Ectodermal cell (in vitro differentiated cells): ENCODE measurements around the gene RILPL1.
"Not testable (repeated sequence)": the region's sequence is repeated elsewhere in the genome, so short reads cannot be mapped to it uniquely, and the experiment has no call there.

Experiments
- H3K27ac ChIP-seq: 2 replicates; pipeline ENCODE4 v1.7.0; 2013; ENCODE audit warnings: mild to moderate bottlenecking, low read depth, low read length; ENCODE audit not compliant: insufficient read depth, poor library complexity, severe bottlenecking
- H3K27me3 ChIP-seq: 2 replicates; pipeline ENCODE4 v1.7.0; 2013; ENCODE audit warnings: mild to moderate bottlenecking, low read length; ENCODE audit not compliant: insufficient read depth, control insufficient read depth, poor library complexity, severe bottlenecking
- H3K36me3 ChIP-seq: one replicate; pipeline ENCODE4 v1.7.0; 2013; ENCODE audit warnings: low read length; ENCODE audit not compliant: control insufficient read depth, insufficient read depth
- H3K4me1 ChIP-seq: one replicate; pipeline ENCODE4 v1.7.0; 2013; ENCODE audit warnings: low read length; ENCODE audit not compliant: control insufficient read depth, insufficient read depth
- H3K4me3 ChIP-seq: 2 replicates; pipeline ENCODE4 v1.7.0; 2013; ENCODE audit warnings: low read depth, low read length, control low read depth; ENCODE audit not compliant: insufficient read depth
- H3K9me3 ChIP-seq: 2 replicates; pipeline ENCODE4 v1.7.0; 2013; ENCODE audit warnings: mild to moderate bottlenecking, low read length, moderate library complexity; ENCODE audit not compliant: control insufficient read depth
- WGBS, 2 experiments: methylation state at CpG; one replicate each; pipeline ENCODE4 v1.1.7; 2013; ENCODE audit warnings: missing lambda C conversion rate in 2 of 2; 5-methylcytosine and 5-hydroxymethylcytosine counted together

RILPL1 gene

DNA sequence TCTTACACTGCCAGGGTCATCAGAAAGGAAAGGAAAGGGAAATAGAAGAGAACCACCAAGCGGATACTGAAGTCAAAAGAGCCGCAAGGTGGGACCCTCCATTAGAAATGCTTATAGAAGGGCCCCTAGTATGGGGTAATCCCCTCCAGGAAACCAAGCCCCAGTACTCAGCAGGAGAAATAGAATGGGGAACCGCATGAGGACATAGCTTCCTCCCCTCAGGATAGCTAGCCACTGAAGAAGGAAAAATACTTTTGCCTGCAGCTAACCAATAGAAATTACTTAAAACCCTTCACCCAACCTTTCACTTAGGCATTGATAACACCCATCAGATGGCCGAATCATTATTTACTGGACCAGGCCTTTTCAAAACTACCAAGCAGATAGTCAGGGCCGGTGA lies 21.3 kb upstream of the RILPL1 start:
- not testable (repeated sequence) for H3K27ac ChIP-seq, H3K9me3 ChIP-seq, H3K27me3 ChIP-seq, H3K4me3 ChIP-seq, H3K36me3 ChIP-seq, H3K4me1 ChIP-seq
- 93 to 95% methylated on average over 5 of the region's 5 CpGs for WGBS, 2 experiments

DNA sequence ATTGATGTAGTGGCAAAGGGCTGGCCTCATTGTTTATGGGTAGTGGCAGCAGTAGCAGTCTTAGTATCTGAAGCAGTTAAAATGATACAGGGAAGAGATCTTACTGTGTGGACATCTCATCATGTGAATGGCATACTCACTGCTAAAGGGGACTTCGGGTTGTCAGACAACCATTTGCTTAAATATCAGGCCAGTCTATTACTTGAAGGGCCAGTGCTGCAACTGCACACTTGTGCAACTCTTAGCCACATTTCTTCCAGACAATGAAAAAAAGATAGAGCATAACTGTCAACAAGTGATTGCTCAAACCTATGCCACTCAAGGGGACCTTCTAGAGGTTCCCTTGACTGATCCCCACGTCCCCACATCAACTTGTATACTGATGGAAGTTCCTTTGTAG lies 20.6 kb upstream of the RILPL1 start:
- not testable (repeated sequence) for H3K27ac ChIP-seq, H3K4me1 ChIP-seq, H3K27me3 ChIP-seq, H3K4me3 ChIP-seq, H3K36me3 ChIP-seq, H3K9me3 ChIP-seq
- 83 to 89% methylated on average over 1 to 2 of the region's 2 CpGs for WGBS, 2 experiments

DNA sequence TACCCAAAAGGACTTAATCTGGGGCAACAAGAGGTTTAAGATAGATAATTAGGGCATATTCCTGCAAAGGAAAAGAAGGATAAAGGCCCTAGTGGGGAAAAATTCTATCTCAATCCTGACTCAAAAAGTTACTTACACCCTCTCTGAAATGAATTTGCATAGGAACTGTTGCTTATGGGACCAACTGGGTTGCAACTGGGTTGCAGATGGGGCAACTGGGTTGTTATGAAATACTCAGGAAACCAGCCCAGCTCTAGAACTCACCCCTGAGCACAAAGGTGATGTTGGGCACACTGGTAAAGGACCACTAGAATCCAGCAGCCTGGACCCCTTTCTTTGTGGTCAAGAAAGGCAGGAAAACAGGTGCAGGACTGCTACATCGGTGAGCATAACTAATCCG lies 17.2 kb upstream of the RILPL1 start:
- Histone ChIP-seq H3K4me1 (no peaks in the 10 kb centered on the region), H3K27me3 (no peaks in the 10 kb centered on the region), H3K4me3 (no peak overlapping the region), H3K9me3 (no peaks in the 10 kb centered on the region), H3K36me3 (no peaks in the 10 kb centered on the region), H3K27ac (no peak overlapping the region)
- 94 to 96% methylated on average over 2 of the region's 2 CpGs for WGBS, 2 experiments

DNA sequence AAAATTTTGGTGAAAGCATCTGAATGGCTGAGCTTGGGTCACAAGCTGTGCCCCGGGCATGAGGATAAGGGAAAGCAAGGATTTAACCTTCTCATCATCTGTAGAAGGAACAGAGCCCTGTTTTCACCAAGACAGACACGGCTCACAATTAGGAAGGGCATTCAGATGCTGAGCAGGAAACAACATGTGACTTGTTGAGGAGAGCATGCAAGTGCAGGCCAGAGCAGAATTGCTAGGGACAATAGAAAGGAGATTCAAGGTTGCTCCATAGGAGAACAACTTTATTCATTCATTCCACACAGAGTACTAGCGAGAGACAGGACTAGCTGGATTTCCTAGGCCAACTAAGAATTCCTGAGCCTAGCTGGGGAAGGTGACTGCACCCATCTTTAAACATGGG lies 14.6 kb upstream of the RILPL1 start:
- Histone ChIP-seq H3K27ac (no peak overlapping the region), H3K36me3 (no peaks in the 10 kb centered on the region), H3K4me1 (no peaks in the 10 kb centered on the region), H3K9me3 (no peaks in the 10 kb centered on the region), H3K27me3 (no peaks in the 10 kb centered on the region), H3K4me3 (no peak overlapping the region)
- 57 to 59% methylated on average over 3 of the region's 3 CpGs for WGBS, 2 experiments

DNA sequence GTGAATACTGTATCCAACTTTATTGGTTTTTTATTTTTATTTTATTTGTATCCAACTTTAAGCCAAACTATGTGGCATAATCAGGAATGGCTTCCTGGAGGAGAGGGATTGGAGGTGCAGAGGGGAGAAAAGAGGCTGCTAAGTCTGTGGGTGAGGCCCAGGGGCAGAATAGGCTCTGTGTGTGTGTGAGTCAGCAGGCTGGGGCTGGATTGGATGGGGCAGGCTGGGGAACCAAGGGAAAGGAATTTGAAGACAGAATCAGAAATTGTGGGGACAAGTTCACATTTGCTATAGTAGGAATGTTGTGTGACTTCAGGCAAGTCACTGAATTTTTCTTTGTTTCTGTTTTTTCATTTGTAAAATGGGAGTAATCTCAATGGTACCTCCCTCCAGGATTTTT lies 12.8 kb upstream of the RILPL1 start:
- no peaks in the 10 kb centered on the region for H3K36me3 ChIP-seq

DNA sequence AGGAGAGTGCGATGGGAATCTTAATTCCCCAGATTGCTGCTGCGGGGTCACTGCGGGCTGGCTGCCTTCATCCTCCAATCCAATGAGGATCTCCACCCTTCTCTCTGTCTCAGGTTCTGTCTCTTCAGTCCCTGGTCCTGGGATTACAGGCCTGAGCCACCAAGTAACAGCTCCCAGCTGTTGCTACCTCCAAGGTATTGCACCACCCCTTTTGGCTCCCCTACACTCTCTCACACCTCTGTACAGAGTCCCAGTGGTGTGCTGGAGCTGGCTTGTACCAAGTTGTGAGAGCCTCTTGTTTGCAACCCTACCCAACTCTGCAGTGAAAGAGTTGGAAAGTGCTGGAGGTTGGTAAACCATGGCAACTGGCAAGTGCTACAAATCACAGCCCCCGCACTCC lies 10.0 kb upstream of the RILPL1 start:
- Histone ChIP-seq H3K4me3 (no peak overlapping the region), H3K9me3 (no peaks in the 10 kb centered on the region), H3K4me1 (no peaks in the 10 kb centered on the region), H3K27me3 (no peaks in the 10 kb centered on the region), H3K36me3 (no peaks in the 10 kb centered on the region), H3K27ac (no peak overlapping the region)
- WGBS, 2 experiments, result 87 to 93% methylated on average over 4 of the region's 4 CpGs

More for the DNA sequence above, 12.8 kb upstream of the RILPL1 start:
- Histone ChIP-seq H3K4me3 (no peak overlapping the region), H3K27ac (no peak overlapping the region), H3K4me1 (no peaks in the 10 kb centered on the region), H3K9me3 (no peaks in the 10 kb centered on the region), H3K27me3 (no peaks in the 10 kb centered on the region)

DNA sequence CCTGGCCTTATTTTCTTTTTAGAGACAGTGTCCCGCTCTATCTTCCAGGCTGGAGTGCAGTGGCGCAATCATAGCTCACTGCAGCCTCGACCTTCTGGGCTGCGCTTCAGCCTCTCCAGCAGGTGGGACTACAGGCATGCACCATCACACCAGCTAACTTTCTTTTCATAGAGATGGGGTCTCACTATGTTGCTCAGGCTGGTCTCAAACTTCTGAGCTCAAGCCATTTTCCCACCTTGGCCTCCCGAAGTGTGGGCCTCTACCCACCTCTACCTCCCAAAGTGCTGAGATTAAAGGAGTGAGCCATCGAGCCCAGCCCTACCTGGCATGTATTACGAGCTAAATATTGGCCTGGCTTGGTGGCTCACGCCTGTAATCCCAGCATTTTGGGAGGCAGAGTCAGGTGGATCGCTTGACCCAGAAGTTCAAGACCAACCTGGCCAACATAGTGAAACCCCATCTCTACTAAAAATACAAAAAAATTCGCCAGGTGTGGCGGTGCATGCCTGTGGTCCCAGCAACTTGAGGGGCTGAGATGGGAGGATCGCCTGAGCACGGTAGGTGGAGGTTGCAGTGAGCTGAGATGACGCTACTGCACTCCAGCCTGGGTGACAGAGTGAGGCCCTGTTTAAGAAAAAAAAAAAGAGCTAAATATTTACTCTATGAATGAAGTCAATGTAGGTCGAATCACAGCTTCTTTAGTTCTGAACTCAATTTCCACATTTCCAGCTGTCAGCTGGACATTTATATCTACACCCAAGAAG lies 7.6 kb upstream of the RILPL1 start:
- no peak overlapping the region for H3K27ac ChIP-seq
- H3K36me3 ChIP-seq, result no peaks in the 10 kb centered on the region
- no peak overlapping the region for H3K4me3 ChIP-seq
- no peaks in the 10 kb centered on the region for H3K9me3 ChIP-seq
- 90 to 95% methylated on average over 15 of the region's 15 CpGs for WGBS, 2 experiments
- H3K4me1 ChIP-seq, result no peaks in the 10 kb centered on the region
- H3K27me3 ChIP-seq, result no peaks in the 10 kb centered on the region

DNA sequence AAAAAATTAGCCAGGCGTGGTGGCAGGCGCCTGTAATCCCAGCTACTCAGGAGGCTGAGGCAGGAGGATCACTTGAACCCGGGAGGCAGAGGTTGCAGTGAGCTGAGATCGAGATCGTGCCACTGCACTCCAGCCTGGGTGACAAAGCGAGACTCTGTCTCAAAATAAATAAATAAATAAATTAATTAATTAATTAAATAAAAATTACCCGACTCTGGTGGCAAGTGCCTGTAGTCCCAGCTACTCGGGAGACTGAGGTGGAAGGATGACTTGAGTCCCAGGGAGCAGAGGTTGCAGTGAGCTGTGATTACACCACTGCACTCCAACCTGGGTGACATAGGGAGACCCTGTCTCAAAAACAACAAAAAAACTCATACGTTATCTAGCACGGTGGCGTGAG lies 2.4 kb upstream of the RILPL1 start:
- not testable (repeated sequence) for H3K4me3 ChIP-seq, H3K36me3 ChIP-seq
- 92 to 93% methylated on average over 10 of the region's 11 CpGs for WGBS, 2 experiments

DNA sequence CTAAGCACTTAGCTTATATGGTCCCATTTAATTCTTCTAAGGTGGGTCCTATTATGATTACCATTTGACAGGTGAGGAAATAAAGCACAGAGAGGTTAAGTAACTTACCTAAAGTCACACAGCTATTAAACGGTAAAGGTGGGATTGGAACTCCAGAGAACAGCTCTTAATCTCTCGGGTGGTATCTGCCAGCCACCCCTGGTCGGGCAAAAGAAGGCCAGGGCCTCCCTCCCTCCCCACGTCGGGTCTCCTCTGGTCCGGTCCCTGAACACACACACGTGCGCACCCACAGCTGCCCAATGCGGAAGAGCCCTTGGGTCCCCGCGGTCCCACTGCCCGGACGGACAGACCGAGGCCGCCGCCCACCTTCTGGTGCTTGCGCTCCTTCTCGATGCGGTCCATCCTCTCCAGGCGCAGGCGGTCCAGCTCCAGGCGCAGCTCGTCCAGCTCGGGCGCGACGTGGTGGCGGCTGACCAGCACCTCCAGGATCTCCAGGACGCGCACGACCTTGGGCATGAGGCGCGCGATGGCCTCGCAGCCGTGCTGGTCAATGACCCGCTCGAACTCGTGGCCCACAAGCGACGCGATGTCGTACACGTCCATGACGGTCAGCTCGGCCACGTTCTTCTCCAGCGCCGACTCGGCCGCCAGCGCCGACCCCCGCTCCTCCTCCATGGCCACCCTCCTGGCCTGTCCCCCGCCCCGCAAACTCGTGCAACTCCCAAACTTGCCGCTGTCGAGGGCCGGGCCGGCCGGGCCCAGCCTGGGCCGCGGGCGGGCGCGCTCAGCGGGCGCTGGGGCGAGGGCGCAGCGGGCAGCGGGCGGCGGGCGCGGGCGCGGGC lies 490 bp downstream of the RILPL1 start:
- Histone ChIP-seq H3K27me3 (no peaks in the 10 kb centered on the region), H3K27ac (peak overlapping the region; percentile 17)
- WGBS, 2 experiments, result 6% methylated on average over 79 of the region's 79 CpGs

More for the DNA sequence above, 2.4 kb upstream of the RILPL1 start:
- not testable (repeated sequence) for H3K27me3 ChIP-seq, H3K9me3 ChIP-seq, H3K27ac ChIP-seq, H3K4me1 ChIP-seq

DNA sequence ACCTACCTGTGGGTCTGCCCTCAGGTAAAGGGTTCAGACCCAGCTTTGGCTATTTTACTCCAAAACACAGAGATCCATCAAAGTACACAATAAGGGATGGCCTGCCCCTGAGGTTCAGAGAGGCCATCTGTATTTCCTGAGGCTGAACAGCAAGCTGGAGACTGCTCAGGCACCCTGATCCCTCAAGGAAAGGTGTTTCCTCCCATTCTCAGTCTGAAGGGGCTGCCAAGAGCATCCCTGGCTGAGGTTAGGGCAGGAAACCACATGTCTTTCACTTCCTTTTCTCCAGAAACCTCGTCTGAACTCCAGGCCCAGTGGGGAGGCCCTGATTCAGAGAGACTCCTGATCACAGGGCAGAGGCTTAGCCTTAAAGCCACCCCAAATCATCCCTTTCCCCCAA lies 1.5 kb downstream of the RILPL1 start:
- Histone ChIP-seq H3K36me3 (peaks cover 4% of the 10 kb centered on the region), H3K27ac (no peak overlapping the region), H3K9me3 (no peaks in the 10 kb centered on the region), H3K27me3 (no peaks in the 10 kb centered on the region), H3K4me1 (no peaks in the 10 kb centered on the region), H3K4me3 (no peak overlapping the region)
- 39 to 60% methylated on average over 1 of the region's 1 CpG for WGBS, 2 experiments

More for the DNA sequence above, 490 bp downstream of the RILPL1 start:
- Histone ChIP-seq H3K4me1 (no peaks in the 10 kb centered on the region), H3K9me3 (no peaks in the 10 kb centered on the region), H3K36me3 (no peaks in the 10 kb centered on the region), H3K4me3 (peak overlapping the region; percentile 49)
